Fibroblast of villous mesenchyme (primary cell): ENCODE results near the gene DLGAP1. TPM values are rescaled to one million over a fixed set of nuclear protein-coding genes. Genes with fewer than 3 reads are reported as not detected.
A peak's percentile ranks its signal among the peaks of the same experiment; 100 is the strongest.

Source experiments
- DNase-seq: peaks from one replicate; pipeline ENCODE4 v3.0.0-alpha.2; 2010; ENCODE audit warnings: low read depth
- H3K4me3 ChIP-seq: 2 replicates; pipeline ENCODE4 v1.5.1; 2011; ENCODE audit warnings: low read depth, mild to moderate bottlenecking, low read length
- CTCF ChIP-seq: IDR thresholded peaks from 2 replicates; pipeline ENCODE4 v1.5.1; 2012; ENCODE audit warnings: low read depth, mild to moderate bottlenecking, low read length; ENCODE audit not compliant: insufficient read depth
- total RNA-seq: library from RNA; depleted of rRNA; stranded (reverse); fragments of >200 nt; gene quantifications from 2 replicates; pipeline ENCODE4 v1.2.3, GENCODE V29; 2012

Gene DLGAP1
- total RNA-seq, 1 donor: 0.86 TPM

- TF ChIP-seq CTCF: no peak
- H3K4me3 ChIP-seq: no peak overlapping the region
- DNase-seq: peak; percentile 59
These were observed 644.8 kb downstream of the DLGAP1 start for GRCh38 chr18:3810296-3810695.

- no peak for DNase-seq
- no peak for TF ChIP-seq CTCF
These were observed 645.9 kb downstream of the DLGAP1 start for GRCh38 chr18:3808985-3809780.

GRCh38 chr18:3806656-3807055, 648.5 kb downstream of the DLGAP1 start:
- no peak overlapping the region for H3K4me3 ChIP-seq
- TF ChIP-seq CTCF: no peak
- DNase-seq: no peak

More at GRCh38 chr18:3808985-3809780, 645.9 kb downstream of the DLGAP1 start:
- H3K4me3 ChIP-seq: no peak overlapping the region

GRCh38 chr18:3804336-3804735, 650.8 kb downstream of the DLGAP1 start:
- H3K4me3 ChIP-seq: no peak overlapping the region
- no peak for TF ChIP-seq CTCF
- no peak for DNase-seq

GRCh38 chr18:3803350-3803749, 651.8 kb downstream of the DLGAP1 start:
- no peak for DNase-seq
- no peak for TF ChIP-seq CTCF
- H3K4me3 ChIP-seq: no peak overlapping the region

GRCh38 chr18:3799515-3799914, 655.6 kb downstream of the DLGAP1 start:
- DNase-seq: peak; percentile 7

More at GRCh38 chr18:3799515-3799914, 655.6 kb downstream of the DLGAP1 start:
- TF ChIP-seq CTCF: no peak
- H3K4me3 ChIP-seq: no peak overlapping the region
